HCT116 (cell line): ENCODE data around the gene GASK1A. TPM values are rescaled to one million over a fixed set of nuclear protein-coding genes. Genes with fewer than 3 reads are reported as not detected.

ENCODE experiments used
- ATAC-seq: fragments of 200-7000 bp; cut with Tn5 transposase; 2 replicates; pipeline ENCODE4 v1.9.1; 2020; ENCODE audit warnings: mild to moderate bottlenecking, moderate library complexity
- BruUV-seq: library from RNA; stranded (reverse); fragments of 400-500 nt; replicated peaks from 2 replicates; lab custom pipeline; 2021; lab: Mats Ljungman, UMichigan
- CTCF ChIA-PET: fragments of 300-600 bp; sonication (Branson Sonifier 250); formaldehyde crosslinking; loops from one replicate; lab custom pipeline; 2021; ENCODE audit warnings: antibody characterized with exemption; lab: Charles Lee
- POLR2A ChIA-PET: fragments of 300-600, 350-600 bp; sonication (Branson Sonifier 250); formaldehyde crosslinking; loops from one replicate; lab custom pipeline; 2021; ENCODE audit warnings: antibody characterized with exemption; lab: Charles Lee
- RAD21 ChIA-PET, 2 experiments: fragments of 300-600 bp; sonication (Branson Sonifier 250); formaldehyde crosslinking; loops; one replicate each; lab custom pipeline; 2023; ENCODE audit warnings: low total read pairs in 2 of 2; ENCODE audit not compliant: uncharacterized antibody in 2 of 2, unreplicated experiment in 2 of 2, low non-redundant PET in 1 of 2; lab: Charles Lee
- DNase-seq: peaks from one replicate; pipeline ENCODE4 v3.0.0-alpha.2; 2010; ENCODE audit warnings: low read depth, low spot score
- H2AFZ ChIP-seq: fragments of 200-600 bp; shearing (Covaris generic), sonication (generic); 2 replicates; pipeline ENCODE4 v1.6.1; 2017; ENCODE audit warnings: low read depth, mixed run types, mixed read lengths, antibody characterized with exemption, low read length; ENCODE audit not compliant: poor library complexity, severe bottlenecking
- H3K27ac ChIP-seq: 2 replicates; pipeline ENCODE4 v1.5.1; 2012; ENCODE audit warnings: low read depth, low read length
- H3K27me3 ChIP-seq: fragments of 200-600 bp; sonication (generic); 2 replicates; pipeline ENCODE4 v1.6.1; 2016; ENCODE audit warnings: mixed run types, low read length, mixed read lengths; ENCODE audit not compliant: insufficient read depth
- H3K36me3 ChIP-seq, 2 experiments: fragments of 200-500 bp in 1 of 2; fragments of 200-600 bp in 1 of 2; sonication (Bioruptor generic) in 1 of 2; sonication (generic) in 1 of 2; 2 replicates each; pipeline versions ENCODE4 v1.5.1 to v1.6.1; 2014 to 2016; ENCODE audit warnings: low read length in 2 of 2, inconsistent platforms in 1 of 2, mixed read lengths in 1 of 2, mixed run types in 1 of 2; ENCODE audit not compliant: insufficient read depth in 2 of 2, control insufficient read depth in 1 of 2
- H3K4me1 ChIP-seq, 2 experiments: fragments of 200-600 bp in 1 of 2; sonication (generic) in 1 of 2; 2 replicates each; pipeline versions ENCODE4 v1.5.1 to v1.6.1; 2012 to 2017; ENCODE audit warnings: low read length in 2 of 2, inconsistent platforms in 1 of 2, mild to moderate bottlenecking in 1 of 2, mixed read lengths in 1 of 2, mixed run types in 1 of 2, moderate library complexity in 1 of 2; ENCODE audit not compliant: insufficient read depth in 2 of 2, control insufficient read depth in 1 of 2
- H3K4me2 ChIP-seq: fragments of 200-600 bp; sonication (generic); 2 replicates; pipeline ENCODE4 v1.6.1; 2017; ENCODE audit warnings: mixed run types, low read length, mixed read lengths
- H3K4me3 ChIP-seq, 2 experiments: fragments of 200-600 bp in 1 of 2; sonication (generic) in 1 of 2; replicated peaks in 1 of 2; 2 replicates each; pipeline ENCODE4 v1.5.1; 2011 to 2016; ENCODE audit warnings: low read length in 2 of 2, control low read depth in 1 of 2, low read depth in 1 of 2, mild to moderate bottlenecking in 1 of 2, mixed read lengths in 1 of 2, mixed run types in 1 of 2
- H3K79me2 ChIP-seq: fragments of 200-600 bp; sonication (generic); 2 replicates; pipeline ENCODE4 v1.6.1; 2017; ENCODE audit warnings: mild to moderate bottlenecking, mixed run types, low read length, moderate library complexity, mixed read lengths; ENCODE audit not compliant: insufficient read depth
- H3K9ac ChIP-seq: fragments of 200-600 bp; sonication (generic); 2 replicates; pipeline ENCODE4 v1.6.1; 2016; ENCODE audit warnings: low read length, mixed read lengths
- H3K9me2 ChIP-seq: fragments of 200-600 bp; sonication (generic), shearing (Covaris generic); 2 replicates; pipeline ENCODE4 v1.6.1; 2017; ENCODE audit warnings: mixed run types, mild to moderate bottlenecking, moderate library complexity; ENCODE audit not compliant: insufficient read depth
- H3K9me3 ChIP-seq, 2 experiments: fragments of 200-500 bp in 1 of 2; fragments of 200-600 bp in 1 of 2; sonication (Bioruptor generic) in 1 of 2; sonication (generic) in 1 of 2; 2 replicates each; pipeline ENCODE4 v1.6.1; 2014 to 2017; ENCODE audit warnings: low read length in 2 of 2, mixed read lengths in 2 of 2, inconsistent platforms in 1 of 2, low read depth in 1 of 2, mild to moderate bottlenecking in 1 of 2, mixed run types in 1 of 2, moderate library complexity in 1 of 2; ENCODE audit not compliant: control insufficient read depth in 1 of 2, insufficient read depth in 1 of 2
- H4K20me1 ChIP-seq: fragments of 200-600 bp; sonication (generic), shearing (Covaris generic); 2 replicates; pipeline ENCODE4 v1.6.1; 2017; ENCODE audit warnings: mixed run types, mild to moderate bottlenecking, moderate library complexity; ENCODE audit not compliant: insufficient read depth
- CEBPB ChIP-seq: IDR thresholded peaks from 2 replicates; pipeline ENCODE4 v1.6.1; 2012; ENCODE audit warnings: low read depth
- ELF1 ChIP-seq: IDR thresholded peaks from 2 replicates; pipeline ENCODE4 v1.6.1; 2012; ENCODE audit warnings: low read depth, borderline replicate concordance
- EZH2 ChIP-seq: fragments of 200-600 bp; sonication (generic); IDR thresholded peaks from 2 replicates; pipeline ENCODE4 v1.6.1; 2017; ENCODE audit warnings: antibody characterized with exemption, mixed run types
- FOSL1 ChIP-seq: IDR thresholded peaks from 2 replicates; pipeline ENCODE4 v1.6.1; 2012; ENCODE audit warnings: low read depth
- JUND ChIP-seq: IDR thresholded peaks from 2 replicates; pipeline ENCODE4 v1.6.1; 2012
- SIN3A ChIP-seq: IDR thresholded peaks from 2 replicates; pipeline ENCODE4 v1.6.1; 2012; ENCODE audit warnings: low read depth
- intact Hi-C: fragments of 100-400 bp; cut with micrococcal nuclease; formaldehyde crosslinking; loops from 2 replicates; pipeline ENCODE4 v1.10.0; 2022
- total RNA-seq: library from RNA; stranded (reverse); gene quantifications from one replicate; pipeline ENCODE4 v1.2.1, GENCODE V29; 2021; ENCODE audit not compliant: unreplicated experiment

GASK1A gene
- total RNA-seq, 1 experiment from 2014 or later: 1.0 TPM

DNA sequence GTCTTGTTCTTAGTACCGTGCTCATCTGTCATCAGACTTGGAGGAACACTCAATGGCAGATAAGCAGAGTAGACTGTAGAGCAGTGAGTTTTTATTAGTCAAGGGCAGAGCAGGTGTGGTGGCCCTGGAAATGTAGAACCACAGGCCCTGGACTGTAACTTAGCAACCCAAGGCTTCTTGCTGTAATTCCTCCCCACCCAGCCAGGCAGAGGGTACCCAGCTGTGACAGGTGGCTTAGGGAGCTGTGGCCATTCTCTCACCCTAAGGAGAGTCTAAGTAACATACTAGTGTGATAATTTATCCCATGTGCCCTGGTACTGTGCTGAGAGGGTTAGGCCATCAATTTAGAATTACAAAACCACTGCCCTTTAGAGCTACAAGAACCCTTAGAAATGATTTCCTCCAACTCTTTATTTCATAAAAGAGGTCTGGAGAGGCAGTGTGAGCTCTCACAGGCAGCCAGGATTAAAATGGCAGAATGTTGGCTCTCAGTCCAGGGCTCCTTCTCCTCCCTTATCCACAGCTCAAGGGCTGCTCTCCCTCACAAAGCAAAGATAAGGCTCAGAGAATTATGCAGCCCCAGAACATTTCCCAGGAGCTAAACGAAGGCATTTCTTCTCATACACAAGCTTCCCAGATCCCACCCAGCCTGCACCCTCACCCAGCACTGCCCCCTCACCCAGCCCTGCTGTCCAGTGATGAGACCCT, 123.8 kb downstream of the GASK1A start:
- Histone ChIP-seq H3K4me3 (no peak overlapping the region), H3K9ac (no peak overlapping the region), H3K9me2 (no peaks in the 10 kb centered on the region), H3K27ac (no peak overlapping the region), H3K9me3 (no peaks in the 10 kb centered on the region), H2AFZ (no peak overlapping the region), H3K36me3 (no peaks in the 10 kb centered on the region), H4K20me1 (no peaks in the 10 kb centered on the region), H3K27me3 (no peaks in the 10 kb centered on the region), H3K4me1 (peaks cover 0 to 15% of the 10 kb centered on the region in 2 experiments; a peak in 2 of 4 replicates), H3K4me2 (no peak overlapping the region), H3K79me2 (peaks cover 62% of the 10 kb centered on the region)
- no peak for DNase-seq
- no TSS peak for BruUV-seq
- ChIA-PET CTCF (no interaction called here), POLR2A (no interaction called here), RAD21 (no interaction called here)
- ATAC-seq: no peak
- no peak for TF ChIP-seq EZH2
- no peak for TF ChIP-seq FOSL1
- TF ChIP-seq SIN3A: no peak
- intact Hi-C loops: loop anchor here (5.0 kb wide), 1 partner anchor 526 kb away; no protein-coding TSS in a partner anchor

DNA sequence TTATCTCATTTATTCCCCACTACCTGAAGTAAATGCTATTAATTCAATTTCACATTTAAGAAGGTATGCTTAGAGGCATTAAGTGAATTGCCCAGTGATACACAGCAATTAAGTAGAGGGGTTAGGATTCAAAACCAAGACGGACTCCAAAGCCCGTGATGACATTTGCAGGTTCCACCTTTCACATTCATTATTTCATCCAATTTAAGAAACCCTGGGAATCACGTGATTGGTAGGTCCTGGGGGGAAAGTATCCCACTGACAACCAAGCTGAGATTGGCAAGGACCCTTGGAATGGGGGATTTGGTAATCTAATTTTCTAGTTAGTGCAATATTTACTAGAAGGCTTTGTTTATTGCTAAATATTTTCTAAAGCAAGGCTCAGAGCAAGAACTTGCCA, 124.9 kb downstream of the GASK1A start:
- DNase-seq: no peak
- ChIA-PET RAD21 (no interaction called here), POLR2A (no interaction called here), CTCF (no interaction called here)
- no peak overlapping the region for H3K9ac ChIP-seq
- no peaks in the 10 kb centered on the region for H3K36me3 ChIP-seq
- intact Hi-C loops: loop anchor here (5.0 kb wide), 1 partner anchor 527 kb away; no protein-coding TSS in a partner anchor
- H3K79me2 ChIP-seq: peaks cover 52% of the 10 kb centered on the region
- no peaks in the 10 kb centered on the region for H4K20me1 ChIP-seq
- no peaks in the 10 kb centered on the region for H3K9me3 ChIP-seq
- no peak for ATAC-seq
- no peaks in the 10 kb centered on the region for H3K27me3 ChIP-seq
- peak overlapping the region; percentile 95; the same call in 1 of the 2 replicates for H3K4me2 ChIP-seq
- no peak overlapping the region for H3K4me3 ChIP-seq
- TF ChIP-seq JUND (no peak), EZH2 (no peak), ELF1 (no peak), CEBPB (no peak)
- no TSS peak for BruUV-seq
- H3K27ac ChIP-seq: no peak overlapping the region
- no peaks in the 10 kb centered on the region for H3K9me2 ChIP-seq
- H3K4me1 ChIP-seq: peaks cover 0 to 15% of the 10 kb centered on the region in 2 experiments; a peak in 2 of 4 replicates
- no peak overlapping the region for H2AFZ ChIP-seq
